Lower leg skin (tissue), 3 donors: ENCODE measurements around the gene ATG4B.

Experiments used
- POLR2A ChIP-seq, 2 donors: fragments of 450-650 bp; IDR thresholded peaks; one replicate each; pipeline ENCODE4 v1.6.1; 2016 to 2017; ENCODE audit warnings: antibody characterized with exemption in 2 of 2, mild to moderate bottlenecking in 1 of 2, moderate library complexity in 1 of 2
- TF ChIP-seq, protein P1 (sequence below), 3 donors: fragments of 450-650 bp; IDR thresholded peaks; one replicate each; pipeline ENCODE4 v1.5.1; 2016; ENCODE audit warnings: antibody characterized with exemption in 3 of 3, mild to moderate bottlenecking in 3 of 3, moderate library complexity in 2 of 3

- TF ChIP-seq, protein P1, sequence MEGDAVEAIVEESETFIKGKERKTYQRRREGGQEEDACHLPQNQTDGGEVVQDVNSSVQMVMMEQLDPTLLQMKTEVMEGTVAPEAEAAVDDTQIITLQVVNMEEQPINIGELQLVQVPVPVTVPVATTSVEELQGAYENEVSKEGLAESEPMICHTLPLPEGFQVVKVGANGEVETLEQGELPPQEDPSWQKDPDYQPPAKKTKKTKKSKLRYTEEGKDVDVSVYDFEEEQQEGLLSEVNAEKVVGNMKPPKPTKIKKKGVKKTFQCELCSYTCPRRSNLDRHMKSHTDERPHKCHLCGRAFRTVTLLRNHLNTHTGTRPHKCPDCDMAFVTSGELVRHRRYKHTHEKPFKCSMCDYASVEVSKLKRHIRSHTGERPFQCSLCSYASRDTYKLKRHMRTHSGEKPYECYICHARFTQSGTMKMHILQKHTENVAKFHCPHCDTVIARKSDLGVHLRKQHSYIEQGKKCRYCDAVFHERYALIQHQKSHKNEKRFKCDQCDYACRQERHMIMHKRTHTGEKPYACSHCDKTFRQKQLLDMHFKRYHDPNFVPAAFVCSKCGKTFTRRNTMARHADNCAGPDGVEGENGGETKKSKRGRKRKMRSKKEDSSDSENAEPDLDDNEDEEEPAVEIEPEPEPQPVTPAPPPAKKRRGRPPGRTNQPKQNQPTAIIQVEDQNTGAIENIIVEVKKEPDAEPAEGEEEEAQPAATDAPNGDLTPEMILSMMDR (IDR thresholded peaks at IDR 0.05) = no peak
- TF ChIP-seq POLR2A (IDR thresholded peaks at IDR 0.05) = no peak
Observed at GRCh38 chr2:241638940-241639339, 1.4 kb downstream of the ATG4B start.
